Measurements from ENCODE around the gene ASIC2. TPM values are rescaled to one million over a fixed set of nuclear protein-coding genes. Genes with fewer than 3 reads are reported as not detected.
A peak's percentile ranks its signal among the peaks of the same experiment; 100 is the strongest.

ASIC2 gene
- total RNA-seq, 1 experiment from 2014 or later: not detected

DNA sequence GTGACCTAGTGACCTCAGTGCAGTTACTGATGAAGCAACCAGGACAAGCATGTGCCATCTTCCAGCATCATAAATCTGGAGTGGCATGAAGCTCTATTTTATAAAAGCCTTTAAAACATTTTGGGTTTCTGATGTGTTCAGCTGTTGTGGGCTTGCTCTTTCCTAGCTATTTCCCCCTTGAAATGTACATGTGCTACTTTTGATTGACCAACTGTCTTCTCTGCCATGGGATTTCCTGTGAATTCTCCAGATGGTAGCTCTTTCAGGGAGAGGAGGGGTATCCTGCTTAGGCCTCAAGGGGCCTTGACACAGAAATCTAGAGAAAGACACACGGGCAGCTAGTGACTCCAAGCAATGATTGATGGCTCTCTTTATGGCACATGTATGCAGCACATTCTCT, 1.9 kb upstream of the ASIC2 start:
- Histone ChIP-seq H3K36me3 (no peaks in the 10 kb centered on the region), H3K27me3 (peaks cover 41% of the 10 kb centered on the region), H3K4me3 (no peak overlapping the region), H3K9me3 (no peaks in the 10 kb centered on the region)
- DNase-seq: no peak

DNA sequence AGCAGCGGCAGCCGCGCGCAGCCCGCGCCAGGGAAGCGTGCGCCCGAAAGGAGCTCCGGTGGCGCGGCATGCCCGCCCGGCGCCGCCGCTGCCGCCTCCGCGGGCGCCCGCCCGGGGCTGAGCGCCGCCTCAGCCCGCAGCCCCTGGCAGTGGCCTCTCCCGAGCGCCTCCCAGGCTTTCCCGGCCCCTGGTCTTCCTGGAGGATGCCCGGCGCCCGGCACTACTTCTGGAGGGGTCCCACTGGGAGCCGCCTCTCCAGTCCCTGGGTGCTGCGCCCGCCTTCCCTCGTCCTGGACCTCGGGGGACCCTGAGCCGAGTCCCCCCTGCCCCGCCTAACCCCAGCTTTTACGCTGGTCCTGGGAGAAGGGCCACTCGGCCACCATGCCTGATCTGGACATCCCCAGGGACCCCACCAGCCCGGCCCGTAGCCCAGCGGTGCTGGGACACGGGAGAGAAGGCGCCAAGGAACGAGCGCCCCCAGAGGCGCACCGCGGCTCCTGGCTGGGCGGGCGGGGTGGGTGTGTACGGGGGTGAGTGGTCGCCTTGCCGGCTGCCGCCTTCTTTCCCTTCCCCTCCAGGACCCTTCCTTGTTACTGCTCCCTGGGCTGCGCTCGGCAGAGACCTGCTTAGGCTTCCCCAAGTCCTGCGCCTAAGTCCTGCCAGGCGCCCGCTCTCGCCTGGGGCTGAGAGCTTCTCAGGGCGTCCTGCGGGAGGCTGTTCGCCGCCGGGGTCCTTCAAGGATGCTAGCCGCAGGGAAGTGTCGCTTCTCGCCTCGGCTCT, 704 bp downstream of the ASIC2 start:
- 0 out of 2 replicates have a peak overlapping the region, but pooled peaks have one; percentile 13 for H3K4me3 ChIP-seq
- peak; percentile 28 for DNase-seq
- peaks cover 54% of the 10 kb centered on the region for H3K27me3 ChIP-seq
- no peaks in the 10 kb centered on the region for H3K9me3 ChIP-seq
- H3K36me3 ChIP-seq: no peaks in the 10 kb centered on the region

DNA sequence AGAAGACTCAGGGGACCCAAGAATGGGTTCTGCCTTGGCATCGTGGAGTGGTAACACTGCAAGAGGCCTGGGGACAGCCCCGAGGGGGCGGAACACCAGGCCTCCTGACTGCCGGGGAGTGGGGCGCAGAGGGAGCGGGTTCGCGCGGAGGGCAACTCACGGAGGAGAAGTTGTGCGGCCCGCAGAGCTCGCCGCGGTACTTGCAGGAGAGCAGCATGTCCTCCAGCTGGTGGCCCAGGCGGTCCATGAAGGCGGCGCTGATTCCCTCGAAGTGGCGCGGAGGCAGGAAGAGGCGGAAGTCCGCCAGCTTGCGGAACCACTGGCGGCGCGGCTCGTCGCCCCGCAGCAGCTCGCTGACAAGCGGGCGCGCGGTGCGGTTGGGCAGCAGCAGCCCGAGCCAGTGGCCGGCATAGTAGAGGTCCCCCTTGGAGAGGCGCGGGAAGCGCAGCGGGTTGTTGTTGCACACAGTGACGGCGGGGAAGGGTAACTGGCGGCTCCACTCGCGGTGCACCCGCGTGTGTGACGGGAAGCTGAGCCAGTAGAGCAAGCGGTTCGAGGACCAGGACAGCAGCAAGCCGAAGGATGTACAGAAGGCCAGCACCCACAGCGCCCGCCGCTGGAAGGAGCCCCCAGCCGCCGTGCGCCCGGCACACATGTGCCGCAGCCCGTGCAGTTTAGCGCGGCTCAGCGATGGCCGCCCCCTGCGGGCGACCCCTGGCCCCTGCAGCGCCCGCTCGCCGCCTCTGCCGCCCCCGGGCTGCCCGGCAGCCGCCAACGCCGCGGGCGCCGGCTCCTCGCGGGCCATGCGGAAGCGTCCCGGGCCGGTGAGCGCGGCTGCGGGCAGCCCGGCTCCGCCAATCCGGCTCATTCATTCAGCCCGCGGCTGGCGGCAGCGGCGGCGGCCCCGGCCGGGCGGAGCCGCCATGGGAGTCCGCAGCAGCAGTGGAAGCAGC, 1.6 kb downstream of the ASIC2 start:
- Histone ChIP-seq H3K9me3 (no peaks in the 10 kb centered on the region), H3K27me3 (peaks cover 54% of the 10 kb centered on the region), H3K4me3 (no peak overlapping the region), H3K36me3 (no peaks in the 10 kb centered on the region)
- DNase-seq: peak; percentile 33

DNA sequence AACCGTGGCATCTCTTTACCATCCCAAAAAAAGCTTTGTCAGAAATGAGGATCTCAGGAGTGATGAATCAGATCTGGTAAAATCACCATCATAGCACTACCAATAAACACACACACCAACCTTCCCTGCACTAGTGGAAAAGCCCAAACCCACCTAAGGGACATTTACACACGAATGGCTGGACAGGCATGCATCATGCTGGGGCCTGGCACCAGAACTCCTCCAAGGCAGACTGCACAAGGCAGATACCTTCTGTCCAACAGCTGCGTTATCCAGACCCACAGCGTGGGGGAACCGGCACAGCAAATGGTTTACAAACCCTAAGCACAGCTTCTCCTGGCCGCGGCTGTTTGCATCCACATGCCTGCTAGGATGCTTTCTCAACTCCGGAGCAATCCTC, 2.8 kb downstream of the ASIC2 start:
- H3K27me3 ChIP-seq: peaks cover 54% of the 10 kb centered on the region

DNA sequence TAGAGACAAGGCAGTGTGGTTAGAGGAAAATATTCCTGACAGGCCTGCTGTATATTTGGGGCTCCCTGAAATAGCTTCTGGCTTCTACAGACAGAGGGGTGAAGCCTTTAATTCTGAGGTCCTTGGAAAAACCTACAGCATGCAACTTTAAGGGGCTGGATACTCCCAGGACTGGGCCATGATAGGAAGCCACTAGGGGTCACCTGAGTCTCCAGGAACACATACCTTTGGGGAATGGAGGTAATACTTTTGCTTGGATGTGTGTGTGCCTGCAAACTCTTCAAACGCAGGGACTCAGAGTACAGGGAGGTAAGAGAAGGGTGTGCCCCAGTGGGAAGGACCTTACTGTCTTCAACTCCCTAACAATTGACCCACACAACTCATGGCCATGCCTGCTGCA, 4.1 kb downstream of the ASIC2 start:
- Histone ChIP-seq H3K27me3 (peaks cover 45% of the 10 kb centered on the region), H3K36me3 (no peaks in the 10 kb centered on the region), H3K9me3 (no peaks in the 10 kb centered on the region), H3K4me3 (no peak overlapping the region)
- DNase-seq: no peak

More for the DNA sequence above, 2.8 kb downstream of the ASIC2 start:
- Histone ChIP-seq H3K4me3 (no peak overlapping the region), H3K9me3 (no peaks in the 10 kb centered on the region), H3K36me3 (no peaks in the 10 kb centered on the region)
- DNase-seq: no peak

DNA sequence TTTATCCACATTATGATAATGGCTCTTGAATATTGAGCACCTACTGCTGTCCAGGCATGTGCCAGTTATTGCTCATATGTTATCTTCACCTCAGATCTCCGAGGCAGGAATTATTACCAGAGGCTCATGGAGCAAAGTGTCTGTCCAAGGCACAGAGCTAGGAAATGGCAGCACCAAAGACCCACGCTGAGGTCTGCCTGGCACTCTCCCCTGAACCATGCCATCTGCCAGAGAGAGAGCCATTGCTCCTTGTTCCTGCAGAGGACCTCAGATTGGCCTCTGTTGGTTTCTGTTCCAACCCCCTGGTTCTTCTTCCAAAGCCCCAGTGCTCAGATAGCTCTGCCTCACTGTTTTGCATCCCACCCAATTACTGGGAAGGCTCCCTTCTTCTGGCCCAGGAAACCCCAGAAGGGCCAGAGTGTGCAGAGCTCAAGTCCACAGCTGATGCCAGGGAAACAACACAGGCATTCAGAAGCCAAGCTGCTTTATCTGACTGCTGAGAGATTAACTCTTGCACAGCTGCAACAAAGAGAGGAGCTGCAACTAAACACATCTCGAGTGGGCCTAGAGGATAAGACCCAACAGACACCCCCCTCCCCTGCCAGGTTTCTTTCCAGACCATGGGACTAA, 5.9 kb downstream of the ASIC2 start:
- no peaks in the 10 kb centered on the region for H3K36me3 ChIP-seq
- no peaks in the 10 kb centered on the region for H3K9me3 ChIP-seq
- peaks cover 29% of the 10 kb centered on the region for H3K27me3 ChIP-seq
- H3K4me3 ChIP-seq: no peak overlapping the region
- no peak for DNase-seq

DNA sequence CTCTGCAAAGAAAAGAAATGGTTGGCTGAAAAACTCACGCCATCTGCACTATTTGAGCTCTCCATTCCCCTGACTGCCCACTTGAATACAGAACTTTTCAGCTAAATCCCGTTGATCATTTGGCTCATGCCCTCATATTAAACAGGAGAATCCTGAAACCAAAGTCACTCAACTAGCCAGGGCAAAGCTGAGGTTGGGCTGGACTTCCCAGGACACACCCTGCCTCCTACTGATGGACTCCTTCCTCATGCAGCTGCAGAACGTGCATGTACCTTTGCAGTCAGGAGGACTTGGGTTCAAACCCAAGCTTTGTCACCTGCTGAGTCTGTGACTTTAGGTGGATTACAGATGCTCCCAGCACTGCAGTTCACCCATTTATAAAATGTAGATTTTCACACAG, 7.7 kb downstream of the ASIC2 start:
- Histone ChIP-seq H3K4me3 (no peak overlapping the region), H3K36me3 (no peaks in the 10 kb centered on the region), H3K9me3 (no peaks in the 10 kb centered on the region), H3K27me3 (peaks cover 17% of the 10 kb centered on the region)
- DNase-seq: no peak

DNA sequence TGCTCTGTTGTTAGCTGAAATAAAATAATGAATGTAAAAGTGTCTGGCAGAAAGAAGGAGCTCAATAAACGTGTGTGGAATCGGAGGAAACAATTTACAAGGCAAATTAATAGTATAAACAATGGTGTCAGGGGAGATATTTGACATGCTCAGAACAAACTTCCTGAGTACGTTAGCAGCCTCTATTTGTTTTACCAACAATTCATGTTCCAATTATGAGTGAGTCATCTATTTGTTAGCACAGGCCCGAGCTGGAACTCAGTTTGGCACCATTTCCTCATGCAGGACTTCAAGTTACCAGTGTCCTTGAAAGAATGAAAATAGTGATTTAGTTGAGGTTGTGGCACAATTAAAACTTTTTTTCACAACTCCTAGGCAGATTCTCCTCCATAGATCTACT, 9.1 kb downstream of the ASIC2 start:
- Histone ChIP-seq H3K4me3 (no peak overlapping the region), H3K9me3 (no peaks in the 10 kb centered on the region), H3K27me3 (peaks cover 8% of the 10 kb centered on the region), H3K36me3 (no peaks in the 10 kb centered on the region)
- peak; percentile 70 for DNase-seq

DNA sequence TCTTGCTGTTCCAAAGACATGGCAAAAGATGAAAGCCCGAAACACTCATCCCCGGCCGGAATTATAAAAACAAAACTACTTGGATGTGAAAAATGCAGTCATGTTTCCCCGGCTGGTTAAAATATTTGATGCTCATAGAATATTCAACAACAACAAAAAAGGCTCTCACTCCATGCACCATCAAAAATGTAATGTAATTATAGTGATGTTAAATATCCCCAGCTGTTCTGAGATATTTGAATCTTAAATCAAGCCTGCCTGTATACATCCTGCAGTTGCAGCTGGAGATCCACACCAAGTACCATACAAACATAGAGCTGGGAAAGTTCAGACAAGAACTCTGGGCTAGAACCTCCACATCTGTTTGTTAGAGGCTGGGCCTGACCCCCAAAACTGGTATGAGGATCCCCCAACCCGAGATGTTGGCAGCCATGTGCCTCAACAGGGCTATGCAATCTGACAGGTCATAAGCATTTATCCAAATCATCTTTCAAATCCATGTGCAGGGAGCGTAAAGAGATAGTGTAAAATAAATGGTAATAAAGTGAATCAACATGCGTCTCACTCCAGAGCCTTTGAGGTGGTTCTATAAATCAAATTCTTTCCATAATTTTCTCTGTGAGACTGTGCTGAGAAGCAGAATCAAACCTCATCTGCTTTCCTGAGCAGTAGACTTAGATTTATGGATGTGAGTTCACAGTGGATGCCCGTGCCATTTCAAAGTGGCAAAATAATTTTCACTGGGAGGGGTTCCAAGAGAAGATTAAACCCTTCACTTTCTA, 12.7 kb downstream of the ASIC2 start:
- no peak for DNase-seq
- Histone ChIP-seq H3K9me3 (no peaks in the 10 kb centered on the region), H3K36me3 (no peaks in the 10 kb centered on the region), H3K4me3 (no peak overlapping the region), H3K27me3 (no peaks in the 10 kb centered on the region)

DNA sequence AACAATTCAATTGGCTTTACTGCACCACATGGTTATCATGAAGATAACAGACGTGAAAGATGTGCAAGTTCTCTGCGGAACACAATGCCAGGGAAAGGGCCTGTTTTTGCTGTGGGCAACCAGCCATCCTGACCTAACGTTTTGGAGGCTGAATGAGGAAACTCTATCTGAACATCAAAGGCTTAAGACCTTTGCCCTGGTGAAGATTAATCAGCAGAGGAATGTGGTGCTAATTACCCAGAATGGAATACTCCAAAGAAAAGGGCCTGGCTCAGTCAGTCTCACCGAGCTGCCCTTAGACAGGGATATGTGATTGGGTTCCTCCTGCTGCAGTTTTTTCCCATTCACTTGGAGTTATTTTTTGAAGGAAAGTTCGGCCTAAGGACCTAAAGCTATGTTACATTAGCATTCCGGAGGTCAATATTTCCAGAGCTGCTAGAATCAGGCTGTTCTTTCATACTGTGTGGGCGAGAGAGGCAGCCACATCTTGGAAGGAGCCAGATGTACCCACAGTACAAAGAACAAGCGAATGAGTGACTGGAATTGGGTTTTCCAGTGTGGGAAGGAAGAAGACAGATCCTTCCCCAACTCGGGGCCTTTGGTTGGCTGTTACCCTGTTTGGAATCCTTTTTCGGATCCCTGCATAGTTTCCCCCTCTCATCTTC, 15.5 kb downstream of the ASIC2 start:
- no peaks in the 10 kb centered on the region for H3K9me3 ChIP-seq
- no peak for DNase-seq
- no peak overlapping the region for H3K4me3 ChIP-seq
- H3K36me3 ChIP-seq: no peaks in the 10 kb centered on the region
- H3K27me3 ChIP-seq: no peaks in the 10 kb centered on the region; the same call in 1 of the 2 replicates

DNA sequence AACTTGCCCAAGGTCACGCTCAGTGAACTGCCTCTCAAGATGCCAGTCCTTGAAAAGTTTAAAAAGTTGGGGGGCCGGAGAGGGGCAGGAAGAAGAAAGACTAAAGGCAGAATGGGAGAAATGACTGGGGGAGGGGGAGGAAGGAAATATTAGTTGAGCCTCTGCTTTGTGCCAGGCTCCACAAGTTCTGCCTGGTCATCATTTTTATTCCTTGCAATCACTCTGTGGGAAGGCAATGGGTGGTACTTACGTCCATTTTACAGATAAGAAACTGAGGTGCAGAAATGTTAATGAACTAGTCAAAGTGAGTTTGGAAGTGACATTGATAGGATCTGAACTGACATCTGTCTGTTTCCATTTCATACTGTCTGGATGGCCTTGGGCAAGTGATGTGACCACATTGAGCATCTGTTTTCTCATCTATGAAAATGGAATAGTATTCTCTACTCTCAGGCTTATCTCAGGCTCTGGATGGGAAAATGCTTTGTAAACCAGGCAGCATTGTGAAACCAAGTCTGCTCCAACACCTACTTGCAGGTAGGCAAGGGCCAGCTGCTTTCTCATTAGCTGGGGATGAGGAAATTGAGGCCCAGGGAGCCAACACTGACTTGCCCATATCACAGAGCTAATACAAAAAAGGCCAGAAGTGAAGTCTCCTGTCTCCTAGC, 19.2 kb downstream of the ASIC2 start:
- H3K4me3 ChIP-seq: no peak overlapping the region
- no peak for DNase-seq
- no peaks in the 10 kb centered on the region; the same call in 1 of the 2 replicates for H3K27me3 ChIP-seq
- no peaks in the 10 kb centered on the region for H3K9me3 ChIP-seq
- no peaks in the 10 kb centered on the region for H3K36me3 ChIP-seq

DNA sequence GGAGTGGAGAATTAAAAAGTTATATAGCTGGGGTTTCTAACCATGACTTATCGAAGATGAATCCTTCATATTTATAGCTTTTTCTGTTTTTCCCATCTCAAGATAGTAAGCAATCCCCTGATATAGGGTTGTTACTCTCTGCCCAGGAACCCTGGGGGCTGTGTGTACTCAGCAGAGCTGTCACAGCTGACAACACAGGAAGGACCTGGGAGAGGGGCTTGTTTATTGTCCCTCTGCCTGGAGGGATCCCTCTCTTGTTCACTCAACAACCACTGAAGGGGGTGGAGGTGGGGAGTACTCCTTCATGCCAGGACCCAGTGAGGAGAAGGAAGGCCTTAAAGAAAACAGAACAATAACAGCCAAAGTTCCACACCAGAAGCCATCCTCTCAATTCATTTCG, 19.8 kb downstream of the ASIC2 start:
- no peak overlapping the region for H3K4me3 ChIP-seq
- no peaks in the 10 kb centered on the region; the same call in 1 of the 2 replicates for H3K27me3 ChIP-seq
- no peaks in the 10 kb centered on the region for H3K36me3 ChIP-seq
- no peaks in the 10 kb centered on the region for H3K9me3 ChIP-seq
- DNase-seq: no peak

DNA sequence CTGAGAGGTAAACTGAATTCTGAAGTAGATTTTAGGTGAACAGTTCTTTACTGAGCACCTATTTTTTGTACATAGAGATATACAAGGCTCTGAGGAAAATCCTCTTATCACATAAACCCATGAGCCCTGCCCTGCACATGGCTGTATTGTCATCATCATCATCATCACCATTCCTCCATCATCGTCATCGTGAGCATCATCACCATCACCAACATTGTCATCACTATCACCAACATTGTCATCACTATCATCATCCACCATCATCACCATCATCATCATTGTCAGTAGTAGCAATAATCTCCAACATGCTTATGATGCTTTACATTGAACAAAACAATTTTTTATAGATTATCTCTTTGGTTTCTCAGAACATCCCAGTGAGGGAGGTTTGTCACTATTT, 20.7 kb downstream of the ASIC2 start:
- no peaks in the 10 kb centered on the region for H3K9me3 ChIP-seq
- DNase-seq: no peak

DNA sequence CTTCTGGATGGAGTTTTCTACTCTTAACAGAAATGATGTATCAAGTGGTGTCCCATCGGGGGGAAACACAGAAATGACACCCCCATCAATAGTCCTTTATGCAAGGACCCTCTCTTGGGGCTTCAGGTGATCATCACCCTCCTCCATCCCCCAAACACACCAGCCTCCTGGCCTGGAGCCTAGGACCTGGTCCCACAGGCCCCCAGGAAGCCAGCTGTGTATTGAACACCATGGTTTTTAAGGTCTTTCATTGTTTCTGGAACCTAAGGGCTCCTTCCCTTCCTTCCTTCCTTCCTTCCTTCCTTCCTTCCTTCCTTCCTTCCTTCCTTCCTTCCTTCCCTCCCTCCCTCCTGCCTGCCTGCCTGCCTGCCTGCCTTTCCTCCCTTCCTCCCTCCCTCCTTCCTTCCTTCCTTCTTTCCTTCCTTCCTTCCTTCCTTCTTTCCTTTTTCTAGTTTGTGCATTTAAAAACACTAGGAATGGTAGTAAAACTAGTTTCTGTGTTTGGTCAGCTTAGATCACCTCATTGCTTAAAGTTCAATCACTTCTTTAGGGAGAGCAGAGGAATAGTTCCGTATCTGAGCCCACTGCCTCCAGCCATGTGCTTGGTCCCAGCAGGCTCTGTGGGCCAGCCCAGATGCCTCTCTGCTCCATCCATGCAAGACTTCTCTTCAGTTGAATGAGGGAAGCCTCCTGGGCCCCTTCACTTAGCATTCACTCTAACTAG, 23.6 kb downstream of the ASIC2 start:
- no peak for DNase-seq
- no peak overlapping the region for H3K4me3 ChIP-seq
- no peaks in the 10 kb centered on the region; the same call in 1 of the 2 replicates for H3K27me3 ChIP-seq
- no peaks in the 10 kb centered on the region for H3K36me3 ChIP-seq
- no peaks in the 10 kb centered on the region; the same call in 1 of the 2 replicates for H3K9me3 ChIP-seq

More for the DNA sequence above, 20.7 kb downstream of the ASIC2 start:
- Histone ChIP-seq H3K27me3 (no peaks in the 10 kb centered on the region; the same call in 1 of the 2 replicates), H3K4me3 (no peak overlapping the region), H3K36me3 (no peaks in the 10 kb centered on the region)
